ENCODE measurements around the gene DNAL4. TPM values are rescaled to one million over a fixed set of nuclear protein-coding genes. Genes with fewer than 3 reads are reported as not detected.

DNAL4 gene
- total RNA-seq, 1 donor, result 3.0 TPM

Other genes starting within 250 kb of the DNAL4 start
- 1.4 TPM for gene DMC1, start 224.0 kb downstream of the DNAL4 start, total RNA-seq
- not detected for gene FAM227A, start 137.8 kb downstream of the DNAL4 start, total RNA-seq
- gene CBY1, start 137.5 kb downstream of the DNAL4 start, total RNA-seq, result 1.4 TPM
- 50.8 TPM for gene TOMM22, start 112.2 kb downstream of the DNAL4 start, total RNA-seq
- gene JOSD1, start 93.2 kb downstream of the DNAL4 start, total RNA-seq, result 187 TPM
- gene GTPBP1, start 88.2 kb downstream of the DNAL4 start, total RNA-seq, result 116 TPM
- 190 TPM for gene SUN2, start 38.1 kb downstream of the DNAL4 start, total RNA-seq
- gene NPTXR, start 49.9 kb upstream of the DNAL4 start, total RNA-seq, result 0.94 TPM
- 28.7 TPM for gene CBX6, start 78.1 kb upstream of the DNAL4 start, total RNA-seq
- 42.5 TPM for gene APOBEC3A, start 163.5 kb upstream of the DNAL4 start, total RNA-seq
- gene APOBEC3B, start 188.2 kb upstream of the DNAL4 start, total RNA-seq, result 0.31 TPM
- 9.2 TPM for gene APOBEC3C, start 220.1 kb upstream of the DNAL4 start, total RNA-seq
- 2.5 TPM for gene APOBEC3D, start 227.0 kb upstream of the DNAL4 start, total RNA-seq
- 0.94 TPM for gene APOBEC3F, start 246.7 kb upstream of the DNAL4 start, total RNA-seq

Measured in mononuclear cell (primary cell).